Measurements from ENCODE around the gene MINDY4B.
A peak's percentile ranks its signal among the peaks of the same experiment; 100 is the strongest.

Gene MINDY4B

DNA sequence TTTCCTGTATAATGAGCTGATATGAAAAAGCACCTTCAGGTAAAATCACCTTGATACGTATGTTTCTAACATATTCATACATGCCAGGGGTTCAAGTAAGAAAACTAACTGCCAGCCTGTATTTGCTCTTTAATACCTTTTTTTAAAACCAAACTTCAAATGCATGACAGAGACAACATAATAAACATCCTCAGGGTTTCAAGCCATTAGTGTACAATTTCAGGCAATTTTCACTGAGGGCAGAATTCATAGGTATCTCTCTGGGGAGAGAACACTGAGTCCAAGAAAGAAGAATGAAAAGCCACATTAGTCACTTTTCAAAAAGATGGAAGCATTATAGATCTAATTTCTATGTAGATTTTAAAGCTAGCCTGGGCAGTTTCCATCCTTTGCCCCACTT, 26.9 kb downstream of the MINDY4B start:
- no peak for DNase-seq (ENCODE audit: low spot score)
- TF ChIP-seq, protein P1, sequence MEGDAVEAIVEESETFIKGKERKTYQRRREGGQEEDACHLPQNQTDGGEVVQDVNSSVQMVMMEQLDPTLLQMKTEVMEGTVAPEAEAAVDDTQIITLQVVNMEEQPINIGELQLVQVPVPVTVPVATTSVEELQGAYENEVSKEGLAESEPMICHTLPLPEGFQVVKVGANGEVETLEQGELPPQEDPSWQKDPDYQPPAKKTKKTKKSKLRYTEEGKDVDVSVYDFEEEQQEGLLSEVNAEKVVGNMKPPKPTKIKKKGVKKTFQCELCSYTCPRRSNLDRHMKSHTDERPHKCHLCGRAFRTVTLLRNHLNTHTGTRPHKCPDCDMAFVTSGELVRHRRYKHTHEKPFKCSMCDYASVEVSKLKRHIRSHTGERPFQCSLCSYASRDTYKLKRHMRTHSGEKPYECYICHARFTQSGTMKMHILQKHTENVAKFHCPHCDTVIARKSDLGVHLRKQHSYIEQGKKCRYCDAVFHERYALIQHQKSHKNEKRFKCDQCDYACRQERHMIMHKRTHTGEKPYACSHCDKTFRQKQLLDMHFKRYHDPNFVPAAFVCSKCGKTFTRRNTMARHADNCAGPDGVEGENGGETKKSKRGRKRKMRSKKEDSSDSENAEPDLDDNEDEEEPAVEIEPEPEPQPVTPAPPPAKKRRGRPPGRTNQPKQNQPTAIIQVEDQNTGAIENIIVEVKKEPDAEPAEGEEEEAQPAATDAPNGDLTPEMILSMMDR (IDR thresholded peaks at IDR 0.05; ENCODE audit: extremely low read depth, insufficient read depth, missing control alignments): no peak
- in situ Hi-C loops (cut with MboI; ENCODE audit: low pct_unique_long_range_greater_than_20kb, low sequenced_read_pairs, unreplicated experiment): no loop called here

DNA sequence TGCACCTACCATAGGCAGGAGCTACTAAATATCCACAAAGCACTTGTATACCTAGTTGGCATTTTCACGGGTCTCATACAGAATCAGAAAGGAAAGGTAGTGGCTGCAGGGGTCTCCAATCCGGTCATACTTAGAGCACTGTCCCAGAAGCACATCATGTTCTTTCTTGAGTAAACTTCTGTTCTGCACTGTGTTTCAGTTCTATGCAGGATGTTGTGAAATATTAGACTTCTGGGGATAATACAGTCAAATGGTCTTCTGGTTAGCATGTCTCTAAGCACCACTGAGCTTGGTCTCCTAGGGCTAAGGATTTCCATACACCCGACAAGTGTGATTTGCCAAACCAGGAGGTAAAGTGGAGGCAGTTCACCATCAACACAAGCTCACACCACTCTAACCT, 27.9 kb downstream of the MINDY4B start:
- no peak for DNase-seq (ENCODE audit: low spot score)
- in situ Hi-C loops (cut with MboI; ENCODE audit: low pct_unique_long_range_greater_than_20kb, low sequenced_read_pairs, unreplicated experiment): no loop called here
- TF ChIP-seq, protein P1 (IDR thresholded peaks at IDR 0.05; ENCODE audit: extremely low read depth, insufficient read depth, missing control alignments): no peak

DNA sequence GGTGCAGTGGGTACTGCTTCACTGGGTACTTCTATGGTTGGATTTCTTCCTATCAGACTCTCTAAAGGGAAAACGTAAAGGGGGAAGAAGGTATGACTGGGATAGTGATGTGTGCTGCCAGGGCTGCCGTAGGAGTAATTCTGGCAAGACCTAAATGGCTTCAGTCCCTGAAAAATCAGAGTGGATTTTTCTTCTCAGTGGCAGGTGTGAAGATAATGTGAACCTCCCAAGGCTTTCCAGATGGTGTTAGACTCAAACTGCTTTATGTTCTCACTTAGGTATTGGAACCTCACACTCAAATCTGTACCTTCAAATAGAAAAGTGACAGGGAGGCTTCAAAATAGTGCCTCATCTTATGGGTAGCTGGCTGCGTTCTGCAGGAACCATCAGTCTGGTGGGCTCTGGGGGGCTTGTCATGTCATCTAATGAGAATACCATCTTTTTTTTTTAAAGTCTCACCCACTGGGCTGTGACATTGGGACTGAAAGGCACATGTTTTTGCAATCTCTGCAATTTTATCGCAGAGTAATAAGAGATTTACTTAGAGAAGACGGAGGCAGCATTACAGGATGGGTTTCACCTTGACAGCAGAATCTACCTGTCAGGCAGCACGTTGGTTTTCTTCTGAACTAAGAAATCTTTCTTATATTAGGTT, 28.5 kb downstream of the MINDY4B start:
- in situ Hi-C loops (cut with MboI; ENCODE audit: low pct_unique_long_range_greater_than_20kb, low sequenced_read_pairs, unreplicated experiment): no loop called here
- TF ChIP-seq, protein P1 (IDR thresholded peaks at IDR 0.05; ENCODE audit: extremely low read depth, insufficient read depth, missing control alignments): no peak
- DNase-seq (ENCODE audit: low spot score): no peak

DNA sequence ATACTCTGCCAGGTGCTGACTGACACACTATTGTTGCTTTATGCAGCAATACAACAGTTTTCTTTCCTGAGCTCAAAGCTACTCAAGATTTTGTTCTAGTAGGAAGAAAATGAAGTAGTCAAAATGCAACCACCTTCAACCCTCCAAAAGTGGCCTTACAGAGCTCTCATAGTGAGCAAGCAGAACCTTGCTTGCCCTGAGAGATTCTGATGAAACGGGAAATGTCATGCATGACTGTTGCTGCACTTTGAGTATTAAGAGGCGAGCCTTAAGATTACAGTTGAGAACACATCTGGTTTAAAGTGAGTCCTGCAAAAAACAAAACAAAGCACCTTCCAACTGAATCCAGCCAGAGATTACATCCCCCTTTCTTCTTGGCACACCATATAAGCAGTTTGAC, 29.7 kb downstream of the MINDY4B start:
- in situ Hi-C loops (cut with MboI; ENCODE audit: low pct_unique_long_range_greater_than_20kb, low sequenced_read_pairs, unreplicated experiment): no loop called here
- TF ChIP-seq, protein P1 (IDR thresholded peaks at IDR 0.05; ENCODE audit: extremely low read depth, insufficient read depth, missing control alignments): no peak
- peak; percentile 18 for DNase-seq (ENCODE audit: low spot score)

DNA sequence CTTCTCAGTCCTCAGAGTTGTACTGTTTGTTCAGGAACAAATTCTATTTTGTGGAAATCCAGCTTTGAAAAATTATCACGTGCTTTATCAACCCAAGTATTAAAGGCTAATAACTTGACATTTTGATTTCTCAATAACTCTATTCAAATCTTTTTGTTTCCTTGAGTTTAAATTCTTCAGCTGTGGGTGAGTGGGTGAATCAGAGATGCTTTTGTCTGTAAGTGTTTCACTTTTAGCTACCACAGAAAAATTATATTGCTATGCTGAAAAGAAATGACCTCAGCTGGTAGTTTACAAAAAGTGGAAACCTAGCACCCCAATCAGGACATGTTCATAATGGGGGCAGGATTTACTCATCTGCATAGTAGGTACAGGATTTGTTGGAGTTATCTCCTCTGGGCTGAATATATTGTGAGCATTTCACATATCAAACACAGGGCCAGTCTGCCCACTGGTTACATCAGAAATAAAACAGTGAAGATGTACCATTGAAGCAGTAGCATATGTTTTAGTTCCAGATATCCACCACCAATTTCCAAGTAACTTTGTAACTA, 30.5 kb downstream of the MINDY4B start:
- in situ Hi-C loops (cut with MboI; ENCODE audit: low pct_unique_long_range_greater_than_20kb, low sequenced_read_pairs, unreplicated experiment): loop anchor here (25.0 kb wide), 1 partner anchor 337 kb away; the partner anchor contains the start of genes EIF2A and SERP1

DNA sequence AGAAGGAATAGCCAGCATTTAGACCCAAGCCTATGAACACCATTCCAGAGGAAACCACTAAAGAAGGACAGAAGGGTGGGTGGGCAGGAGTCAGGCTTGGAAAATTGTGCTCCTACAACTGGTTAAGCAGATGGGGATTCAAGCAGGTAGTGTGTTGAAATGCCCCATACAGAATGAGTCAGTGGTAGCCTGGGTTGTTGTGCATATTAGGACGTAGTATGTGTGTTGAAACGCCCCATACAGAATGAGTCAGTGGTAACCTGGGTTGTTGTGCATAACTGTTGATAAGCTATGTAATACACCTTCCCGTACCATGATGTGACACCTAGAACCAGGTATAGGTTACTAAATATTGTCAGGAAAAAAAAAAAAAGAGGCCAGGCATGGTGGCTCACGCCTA, 34.0 kb downstream of the MINDY4B start:
- no peak for DNase-seq (ENCODE audit: low spot score)

More for the DNA sequence above, 30.5 kb downstream of the MINDY4B start:
- no peak for DNase-seq (ENCODE audit: low spot score)
- TF ChIP-seq, protein P1 (IDR thresholded peaks at IDR 0.05; ENCODE audit: extremely low read depth, insufficient read depth, missing control alignments): no peak

More for the DNA sequence above, 34.0 kb downstream of the MINDY4B start:
- TF ChIP-seq, protein P1 (IDR thresholded peaks at IDR 0.05; ENCODE audit: extremely low read depth, insufficient read depth, missing control alignments): no peak
- in situ Hi-C loops (cut with MboI; ENCODE audit: low pct_unique_long_range_greater_than_20kb, low sequenced_read_pairs, unreplicated experiment): loop anchor here (25.0 kb wide), 1 partner anchor 334 kb away; the partner anchor contains the start of genes EIF2A and SERP1

All from GM13977 (cell line).